CD14-positive monocyte (primary cell): Measurements from ENCODE around the gene TOB1. TPM values are rescaled to one million over a fixed set of nuclear protein-coding genes. Genes with fewer than 3 reads are reported as not detected.

Source experiments
- DNase-seq, 3 donors: peaks; one replicate each; pipeline ENCODE4 v3.0.0-alpha.2; 2011 to 2022
- H2AFZ ChIP-seq: 2 replicates; pipeline ENCODE4 v1.6.0; 2012; ENCODE audit warnings: mild to moderate bottlenecking, low read depth, low read length, inconsistent platforms; ENCODE audit not compliant: insufficient read depth, poor library complexity, severe bottlenecking
- H3K27ac ChIP-seq, 2 donors: 1 replicate in 1 of 2; 2 replicates in 1 of 2; pipeline ENCODE4 v1.5.1; 2012 to 2013; ENCODE audit warnings: low read length in 2 of 2, control low read depth in 1 of 2, inconsistent platforms in 1 of 2, low read depth in 1 of 2, mild to moderate bottlenecking in 1 of 2
- H3K27me3 ChIP-seq, 2 donors: one replicate each; pipeline versions ENCODE4 v1.6.0 to v1.6.1; 2011 to 2013; ENCODE audit warnings: low read length in 2 of 2; ENCODE audit not compliant: control insufficient read depth in 2 of 2, insufficient read depth in 2 of 2
- H3K36me3 ChIP-seq, 2 donors: replicated peaks in 1 of 2; 1 replicate in 1 of 2; 2 replicates in 1 of 2; pipeline versions ENCODE4 v1.5.1 to v1.6.1; 2012 to 2013; ENCODE audit warnings: low read length in 2 of 2, control low read depth in 1 of 2, inconsistent platforms in 1 of 2, mild to moderate bottlenecking in 1 of 2; ENCODE audit not compliant: insufficient read depth in 2 of 2, control insufficient read depth in 1 of 2
- H3K4me1 ChIP-seq, 2 donors: 1 replicate in 1 of 2; 2 replicates in 1 of 2; pipeline versions ENCODE4 v1.5.1 to v1.6.1; 2012 to 2013; ENCODE audit warnings: low read length in 2 of 2, control low read depth in 1 of 2, inconsistent platforms in 1 of 2, mild to moderate bottlenecking in 1 of 2, moderate library complexity in 1 of 2; ENCODE audit not compliant: insufficient read depth in 2 of 2, control insufficient read depth in 1 of 2
- H3K4me2 ChIP-seq: replicated peaks from 2 replicates; pipeline ENCODE3; 2012; ENCODE audit warnings: low read length, moderate library complexity, mild to moderate bottlenecking; ENCODE audit not compliant: poor library complexity, severe bottlenecking; ENCODE audit errors: extremely low read depth
- H3K4me3 ChIP-seq, 3 experiments: fragments of 200-600 bp in 1 of 3; sonication (generic) in 1 of 3; replicated peaks in 1 of 3; 1 replicate in 2 of 3; 2 replicates in 1 of 3; pipeline ENCODE4 v1.5.1; 2011 to 2013; ENCODE audit warnings: low read length in 3 of 3, mild to moderate bottlenecking in 3 of 3, control low read depth in 2 of 3, low read depth in 2 of 3, inconsistent platforms in 1 of 3, moderate library complexity in 1 of 3
- H3K79me2 ChIP-seq: 2 replicates; pipeline ENCODE4 v1.6.0; 2012; ENCODE audit warnings: mild to moderate bottlenecking, control low read depth, inconsistent platforms, low read length, moderate library complexity; ENCODE audit not compliant: insufficient read depth
- H3K9ac ChIP-seq: 2 replicates; pipeline ENCODE4 v1.6.0; 2017; ENCODE audit warnings: low read length, mild to moderate bottlenecking; ENCODE audit not compliant: insufficient read depth, poor library complexity, severe bottlenecking
- H3K9me3 ChIP-seq, 2 donors: replicated peaks in 1 of 2; 1 replicate in 1 of 2; 2 replicates in 1 of 2; pipeline versions ENCODE4 v1.5.1 to v1.6.1; 2012 to 2013; ENCODE audit warnings: low read length in 2 of 2, control low read depth in 1 of 2; ENCODE audit not compliant: control insufficient read depth in 1 of 2, insufficient read depth in 1 of 2
- H4K20me1 ChIP-seq: 2 replicates; pipeline ENCODE4 v1.6.0; 2012; ENCODE audit warnings: mild to moderate bottlenecking, low read length, control low read depth, moderate library complexity; ENCODE audit not compliant: insufficient read depth
- H3K27ac Mint-ChIP-seq, 7 donors: one replicate each; pipeline ENCODE4 v1.8.0; 2020; ENCODE audit warnings: mild to moderate bottlenecking in 7 of 7, mixed read lengths in 7 of 7, moderate library complexity in 6 of 7, inconsistent platforms in 2 of 7
- H3K27me3 Mint-ChIP-seq, 3 donors: one replicate each; pipeline ENCODE4 v1.8.0; 2021 to 2022; ENCODE audit warnings: low read depth in 3 of 3, mild to moderate bottlenecking in 3 of 3, mixed read lengths in 3 of 3, moderate library complexity in 3 of 3, inconsistent platforms in 1 of 3
- H3K36me3 Mint-ChIP-seq, 2 donors: one replicate each; pipeline ENCODE4 v1.8.0; 2020; ENCODE audit warnings: mixed read lengths in 2 of 2, inconsistent platforms in 1 of 2, mild to moderate bottlenecking in 1 of 2
- H3K4me1 Mint-ChIP-seq: one replicate; pipeline ENCODE4 v1.8.0; 2020; ENCODE audit warnings: mild to moderate bottlenecking, mixed read lengths
- H3K4me3 Mint-ChIP-seq, 2 donors: one replicate each; pipeline ENCODE4 v1.8.0; 2020; ENCODE audit warnings: mild to moderate bottlenecking in 2 of 2, mixed read lengths in 2 of 2, moderate library complexity in 1 of 2
- H3K9me3 Mint-ChIP-seq, 7 donors: one replicate each; pipeline ENCODE4 v1.8.0; 2020 to 2022; ENCODE audit warnings: mixed read lengths in 7 of 7, mild to moderate bottlenecking in 6 of 7, moderate library complexity in 6 of 7, inconsistent platforms in 2 of 7
- CTCF ChIP-seq: fragments of 200-600 bp; IDR thresholded peaks from one replicate; pipeline ENCODE4 v1.8.0; 2022; ENCODE audit warnings: antibody characterized with exemption, mild to moderate bottlenecking
- WGBS: methylation state at CpG from one replicate; pipeline ENCODE4 v1.1.5; 2013; ENCODE audit warnings: missing lambda C conversion rate; ENCODE audit not compliant: insufficient coverage; 5-methylcytosine and 5-hydroxymethylcytosine counted together
- intact Hi-C, 2 donors: fragments of 100-400 bp; cut with micrococcal nuclease; formaldehyde crosslinking; loops; one replicate each; pipeline versions ENCODE4 v1.15.0 to v1.15.1; 2023
- polyA plus RNA-seq, 3 donors: library from polyadenylated mRNA; depleted of rRNA in 1 of 3; unstranded in 2 of 3; stranded (reverse) in 1 of 3; fragments of 300-500 nt in 2 of 3; fragments of >200 nt in 1 of 3; fragmentation: Illumina TruSeq in 2 of 3; gene quantifications; 1 replicate in 2 of 3; 2 replicates in 1 of 3; pipeline ENCODE4 v1.2.3, GENCODE V29; 2012 to 2021

Gene TOB1
- polyA plus RNA-seq, 3 donors: 18.5 to 107 (median 41.0) TPM

- H3K4me1 ChIP-seq: peaks cover 15 to 16% of the 10 kb centered on the region in 2 donors
- peak; percentile 40 to 47 (median 47) for DNase-seq
- no peaks in the 10 kb centered on the region for H3K79me2 ChIP-seq
- intact Hi-C loops: loop anchor here in 1 of 2 donors (10.0 kb wide), 1 partner anchor 304 kb away; the partner anchor contains the start of gene SPATA20
- Mint-ChIP-seq H3K9me3 (peaks cover 13 to 24% (median 18%) of the 10 kb centered on the region in 7 donors), H3K4me1 (peaks cover 17% of the 10 kb centered on the region), H3K36me3 (peaks cover 3% of the 10 kb centered on the region in 2 donors), H3K27me3 (peaks cover 0 to 1% (median 0%) of the 10 kb centered on the region in 3 donors), H3K27ac (peak overlapping the region; percentile 8 to 75 (median 62)), H3K4me3 (no peak overlapping the region)
- no peak overlapping the region for H2AFZ ChIP-seq
- H3K4me3 ChIP-seq: no peak overlapping the region
- no peaks in the 10 kb centered on the region for H3K36me3 ChIP-seq
- H3K27ac ChIP-seq: no peak overlapping the region
- no peaks in the 10 kb centered on the region for H3K27me3 ChIP-seq
- H3K4me2 ChIP-seq: no peak overlapping the region
- WGBS: 20% methylated on average over 1 of the region's 2 CpGs
- no peak for TF ChIP-seq CTCF
- no peaks in the 10 kb centered on the region for H4K20me1 ChIP-seq
- H3K9ac ChIP-seq: no peak overlapping the region
- H3K9me3 ChIP-seq: peaks cover 17 to 22% of the 10 kb centered on the region in 2 donors
Observed at GRCh38 chr17:50848711-50849110, 17.4 kb downstream of the TOB1 start.

GRCh38 chr17:50848039-50848438, 18.1 kb downstream of the TOB1 start:
- Mint-ChIP-seq H3K4me3 (no peak overlapping the region), H3K4me1 (peaks cover 17% of the 10 kb centered on the region), H3K27me3 (no peaks in the 10 kb centered on the region), H3K9me3 (peaks cover 13 to 24% (median 18%) of the 10 kb centered on the region in 7 donors), H3K36me3 (peaks cover 3% of the 10 kb centered on the region in 2 donors), H3K27ac (peak overlapping the region in 1 of 7 donors; percentile 62)
- H3K27ac ChIP-seq: no peak overlapping the region
- no peak for DNase-seq
- TF ChIP-seq CTCF: no peak
- no peaks in the 10 kb centered on the region for H4K20me1 ChIP-seq
- no peaks in the 10 kb centered on the region for H3K27me3 ChIP-seq
- H3K9me3 ChIP-seq: peaks cover 17 to 22% of the 10 kb centered on the region in 2 donors
- H3K79me2 ChIP-seq: no peaks in the 10 kb centered on the region
- H3K4me2 ChIP-seq: no peak overlapping the region
- H3K9ac ChIP-seq: no peak overlapping the region
- no peak overlapping the region for H3K4me3 ChIP-seq
- H3K4me1 ChIP-seq: peaks cover 15 to 16% of the 10 kb centered on the region in 2 donors
- WGBS: 100% methylated on average over 3 of the region's 3 CpGs
- intact Hi-C loops: loop anchor here in 1 of 2 donors (10.0 kb wide), 1 partner anchor 303 kb away; the partner anchor contains the start of gene SPATA20
- H2AFZ ChIP-seq: no peak overlapping the region
- no peaks in the 10 kb centered on the region for H3K36me3 ChIP-seq
